GM12875 (cell line): ENCODE results near the gene RAB8A.

Source experiments
- H3K4me3 ChIP-seq: one replicate; pipeline ENCODE4 v1.5.1; 2011; ENCODE audit warnings: low read depth, low read length, control low read depth
- CTCF ChIP-seq: IDR thresholded peaks from 2 replicates; pipeline ENCODE4 v1.5.1; 2011; ENCODE audit warnings: low read depth, mild to moderate bottlenecking, control low read depth, inconsistent platforms, low read length, moderate library complexity, borderline replicate concordance; ENCODE audit not compliant: insufficient read depth

Gene RAB8A

GRCh38 chr19:16111160-16111908 lies at the start of gene RAB8A:
Gene RAB8A, plus strand, starts transcription at chr19:16111889. Its CDS starts 13 bp downstream, at chr19:16111902.
- TF ChIP-seq CTCF, result peak; percentile 96
- peak within 1 kb of the TSS; percentile 93 for H3K4me3 ChIP-seq

GRCh38 chr19:16061943-16062342 lies 49.7 kb upstream of the RAB8A start:
- no peak for TF ChIP-seq CTCF

GRCh38 chr19:16062789-16063188 lies 48.9 kb upstream of the RAB8A start:
- peak; percentile 97 for TF ChIP-seq CTCF
- no peak overlapping the region for H3K4me3 ChIP-seq

More at GRCh38 chr19:16061943-16062342, 49.7 kb upstream of the RAB8A start:
- H3K4me3 ChIP-seq, result no peak overlapping the region

- TF ChIP-seq CTCF, result no peak
- no peak overlapping the region for H3K4me3 ChIP-seq
Measured at GRCh38 chr19:16064209-16064889, 47.3 kb upstream of the RAB8A start.

GRCh38 chr19:16066611-16067104 lies 45.0 kb upstream of the RAB8A start:
- peak; percentile 51 for TF ChIP-seq CTCF
- H3K4me3 ChIP-seq, result no peak overlapping the region

GRCh38 chr19:16067205-16067938 lies 44.3 kb upstream of the RAB8A start:
- H3K4me3 ChIP-seq, result no peak overlapping the region
- no peak for TF ChIP-seq CTCF
